ENCODE measurements around the gene SERP2.
"Not testable (repeated sequence)": the region's sequence is repeated elsewhere in the genome, so short reads cannot be mapped to it uniquely, and the experiment has no call there.

Gene SERP2

DNA sequence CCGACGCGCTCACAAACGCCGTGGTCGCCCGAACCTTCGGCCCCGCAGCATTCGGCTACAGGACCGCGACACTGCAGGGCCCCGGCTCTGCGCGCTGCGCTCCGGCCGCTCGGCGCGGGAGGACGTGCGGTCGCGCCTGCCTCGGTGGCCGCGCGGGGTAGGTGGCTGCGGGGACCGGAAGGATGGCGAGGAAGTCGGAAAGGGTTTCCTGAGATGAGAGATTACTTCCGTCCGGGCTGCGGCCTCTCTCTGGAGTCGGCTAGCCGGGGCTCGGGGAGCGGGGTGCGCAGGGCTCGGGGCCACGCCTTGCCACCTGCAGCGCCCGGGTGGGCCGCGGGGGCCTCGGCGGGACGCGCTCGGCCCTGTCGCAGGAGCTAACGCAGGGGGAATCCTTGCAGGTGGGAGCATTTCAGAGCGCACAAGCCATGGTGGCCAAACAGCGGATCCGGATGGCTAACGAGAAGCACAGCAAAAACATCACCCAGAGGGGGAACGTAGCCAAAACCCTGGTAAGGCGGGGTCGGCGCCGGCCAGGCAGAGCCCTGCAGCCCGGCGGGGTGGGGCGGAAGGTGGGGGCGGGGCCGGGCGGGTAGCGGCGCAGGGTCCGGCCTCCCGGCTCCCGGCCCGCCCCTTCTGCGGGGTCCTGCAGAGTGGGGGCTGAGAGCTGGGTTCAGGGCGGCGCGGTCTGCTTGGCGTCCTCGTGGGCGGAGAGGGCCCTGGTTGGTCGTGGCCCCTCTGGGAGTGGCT, at the start of gene SERP2:
SERP2 (plus strand) TSS at position 224 of the 747 bp plus-strand sequence; CDS start at position 426, 202 bp downstream.
- no peaks in the 10 kb centered on the region for H3K27me3 ChIP-seq (ENCODE audit: control insufficient read depth, insufficient read depth, low read length)
- H3K4me3 ChIP-seq (ENCODE audit: low read length): peak within 1 kb of the TSS; percentile 34
- H3K4me1 ChIP-seq (ENCODE audit: control insufficient read depth, insufficient read depth, low read length): peaks cover 21% of the 10 kb centered on the region
- no peaks in the 10 kb centered on the region for H3K36me3 ChIP-seq (ENCODE audit: control insufficient read depth, insufficient read depth, low read length)
- H3K9ac ChIP-seq (ENCODE audit: low read length): peak within 1 kb of the TSS; percentile 54
- H3K9me3 ChIP-seq (ENCODE audit: control insufficient read depth, low read length): no peaks in the 10 kb centered on the region

DNA sequence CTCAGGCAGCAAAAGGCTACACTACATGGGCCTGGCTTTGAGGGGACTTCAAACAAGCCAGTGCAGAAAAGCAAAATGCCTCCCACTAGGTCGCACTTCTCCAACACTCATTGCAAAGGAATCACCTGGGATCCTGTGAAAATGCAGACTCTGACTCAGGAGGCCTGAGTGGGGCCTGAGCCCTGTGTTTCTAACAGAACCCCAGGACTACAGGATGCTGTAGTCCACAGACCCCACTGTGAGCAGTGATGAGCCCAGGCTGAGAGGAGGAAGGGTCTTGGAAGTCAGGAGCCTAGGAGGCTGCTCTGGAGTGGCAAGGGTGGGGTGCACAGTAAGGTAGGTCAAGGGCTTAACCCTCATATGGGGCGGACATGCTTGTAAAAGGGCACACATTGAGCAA, 46.7 kb upstream of the SERP2 start:
- no peaks in the 10 kb centered on the region for H3K36me3 ChIP-seq (ENCODE audit: control insufficient read depth, insufficient read depth, low read length)
- no peaks in the 10 kb centered on the region for H3K27me3 ChIP-seq (ENCODE audit: control insufficient read depth, insufficient read depth, low read length)
- no peak overlapping the region for H3K4me3 ChIP-seq (ENCODE audit: low read length)
- no peak overlapping the region for H3K9ac ChIP-seq (ENCODE audit: low read length)
- H3K4me1 ChIP-seq (ENCODE audit: control insufficient read depth, insufficient read depth, low read length): peaks cover 3% of the 10 kb centered on the region
- H3K9me3 ChIP-seq (ENCODE audit: control insufficient read depth, low read length): no peaks in the 10 kb centered on the region

DNA sequence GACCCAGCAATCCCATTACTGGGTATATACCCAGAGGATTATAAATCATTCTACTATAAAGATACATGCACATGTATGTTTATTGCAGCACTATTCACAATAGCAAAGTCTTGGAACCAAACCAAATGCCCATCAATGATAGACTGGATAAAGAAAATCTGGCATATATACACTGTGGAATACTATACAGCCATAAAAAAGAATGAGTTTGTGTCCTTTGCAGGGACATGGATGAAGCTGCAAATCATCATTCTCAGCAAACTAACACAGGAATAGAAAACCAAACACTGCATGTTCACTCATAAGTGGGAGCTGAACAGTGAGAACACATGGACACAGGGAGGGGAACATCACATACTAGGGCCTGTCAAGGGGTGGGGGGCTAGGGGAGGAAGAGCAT, 44.6 kb upstream of the SERP2 start:
- not testable (repeated sequence) for H3K4me1 ChIP-seq (ENCODE audit: control insufficient read depth, insufficient read depth, low read length); H3K36me3 ChIP-seq (ENCODE audit: control insufficient read depth, insufficient read depth, low read length); H3K4me3 ChIP-seq (ENCODE audit: low read length); H3K9me3 ChIP-seq (ENCODE audit: control insufficient read depth, low read length); H3K9ac ChIP-seq (ENCODE audit: low read length); H3K27me3 ChIP-seq (ENCODE audit: control insufficient read depth, insufficient read depth, low read length)

DNA sequence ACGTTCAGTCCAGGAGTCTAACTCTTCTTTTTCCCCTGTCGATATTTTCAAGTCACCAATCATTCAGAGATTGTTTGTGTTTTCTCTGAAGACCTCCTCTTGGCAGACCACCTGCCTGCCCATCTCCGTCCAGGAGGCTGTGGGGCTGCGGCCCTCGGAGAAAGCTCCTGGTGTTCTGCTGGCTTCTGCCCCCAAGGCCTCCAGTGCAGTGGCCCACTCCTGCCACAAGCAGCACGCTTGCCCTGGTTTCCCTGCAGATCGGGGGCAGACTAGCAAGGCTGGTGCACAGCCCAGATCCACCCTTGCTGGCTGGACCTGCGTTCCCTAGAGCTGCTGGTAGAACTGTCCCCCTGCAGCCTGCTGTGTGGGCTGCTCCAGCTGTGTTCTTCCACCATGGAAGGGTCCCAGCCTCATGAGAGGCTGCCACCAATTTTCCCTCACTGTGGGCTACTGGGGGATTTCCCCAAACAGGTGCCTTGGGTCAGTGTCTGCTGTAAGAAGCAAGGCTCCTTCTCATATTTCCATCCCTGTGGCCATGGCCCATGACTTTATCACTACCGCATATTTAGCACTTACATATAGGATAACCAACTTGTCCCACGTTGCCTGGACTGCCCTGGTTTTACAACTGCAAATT, 43.6 kb upstream of the SERP2 start:
- Histone ChIP-seq H3K9me3 (ENCODE audit: control insufficient read depth, low read length) (no peaks in the 10 kb centered on the region), H3K9ac (ENCODE audit: low read length) (no peak overlapping the region), H3K36me3 (ENCODE audit: control insufficient read depth, insufficient read depth, low read length) (no peaks in the 10 kb centered on the region), H3K4me1 (ENCODE audit: control insufficient read depth, insufficient read depth, low read length) (peaks cover 4% of the 10 kb centered on the region), H3K27me3 (ENCODE audit: control insufficient read depth, insufficient read depth, low read length) (no peaks in the 10 kb centered on the region), H3K4me3 (ENCODE audit: low read length) (no peak overlapping the region)

DNA sequence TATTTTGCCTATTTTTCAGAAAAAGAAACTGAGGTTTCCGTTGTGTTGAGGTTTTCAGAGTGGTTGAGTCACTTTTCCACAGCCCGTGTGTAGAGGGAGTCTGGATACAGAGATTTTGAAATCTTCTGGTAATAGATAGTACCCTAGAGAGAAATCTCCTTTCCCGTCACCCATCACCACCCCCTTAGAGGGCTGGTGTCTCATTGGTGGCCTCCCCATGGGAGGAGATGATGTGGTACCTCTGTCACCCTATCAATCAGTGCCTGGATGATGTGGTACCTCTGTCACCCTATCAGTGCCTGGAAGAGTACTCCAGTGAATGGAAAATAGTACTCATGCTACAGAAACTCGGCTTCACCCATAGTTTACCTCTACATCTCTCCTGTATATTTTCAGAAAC, 42.2 kb upstream of the SERP2 start:
- H3K9me3 ChIP-seq (ENCODE audit: control insufficient read depth, low read length): no peaks in the 10 kb centered on the region
- H3K36me3 ChIP-seq (ENCODE audit: control insufficient read depth, insufficient read depth, low read length): no peaks in the 10 kb centered on the region
- no peaks in the 10 kb centered on the region for H3K27me3 ChIP-seq (ENCODE audit: control insufficient read depth, insufficient read depth, low read length)
- H3K4me1 ChIP-seq (ENCODE audit: control insufficient read depth, insufficient read depth, low read length): peaks cover 4% of the 10 kb centered on the region
- no peak overlapping the region for H3K4me3 ChIP-seq (ENCODE audit: low read length)
- H3K9ac ChIP-seq (ENCODE audit: low read length): no peak overlapping the region

DNA sequence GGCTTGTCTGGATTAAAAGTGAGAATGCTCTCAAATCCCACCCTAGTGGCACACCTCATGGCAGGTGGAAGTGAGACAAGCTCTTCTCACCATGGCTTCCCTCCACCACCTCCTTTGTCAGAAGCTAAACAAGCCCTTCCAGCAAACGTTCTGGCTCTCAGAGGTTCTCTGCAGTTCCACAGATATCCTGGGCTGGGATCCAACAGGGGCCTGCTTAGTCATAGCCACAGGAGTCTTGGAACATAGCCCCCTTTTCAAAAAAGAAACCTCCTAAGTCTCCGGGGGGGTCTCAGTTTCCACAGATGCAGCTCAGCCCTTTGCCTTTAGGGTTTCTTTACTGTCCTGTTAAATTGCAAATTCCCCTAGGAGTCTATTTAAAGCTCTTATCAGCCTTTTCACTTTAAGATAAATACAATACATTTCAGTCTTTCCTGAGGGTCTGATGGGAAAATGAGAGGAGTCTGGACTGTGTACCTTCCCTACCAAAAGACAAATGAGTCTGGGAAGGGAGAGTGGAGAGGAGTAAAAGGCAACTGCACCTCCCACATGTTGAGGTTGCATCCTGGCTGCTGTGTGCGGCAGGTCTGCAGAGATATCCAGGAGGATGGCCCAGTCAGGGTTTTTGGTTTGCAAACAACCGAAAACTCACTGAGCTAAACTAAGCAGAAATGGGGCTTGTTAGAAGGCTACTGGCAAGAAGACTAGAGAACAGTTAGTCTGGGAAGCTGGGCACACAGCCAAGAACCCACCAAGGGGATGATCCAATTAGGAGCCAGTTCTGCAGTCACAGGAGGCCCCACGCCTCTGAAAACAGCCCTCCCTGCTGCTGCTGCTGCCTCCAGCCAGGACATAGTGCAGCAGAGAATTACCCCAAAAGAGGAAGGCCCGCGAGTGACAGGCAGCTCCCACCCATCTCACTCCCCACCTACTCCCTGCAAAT, 41.4 kb upstream of the SERP2 start:
- H3K4me3 ChIP-seq (ENCODE audit: low read length): no peak overlapping the region
- H3K36me3 ChIP-seq (ENCODE audit: control insufficient read depth, insufficient read depth, low read length): no peaks in the 10 kb centered on the region
- H3K4me1 ChIP-seq (ENCODE audit: control insufficient read depth, insufficient read depth, low read length): peaks cover 4% of the 10 kb centered on the region
- H3K27me3 ChIP-seq (ENCODE audit: control insufficient read depth, insufficient read depth, low read length): no peaks in the 10 kb centered on the region
- no peaks in the 10 kb centered on the region for H3K9me3 ChIP-seq (ENCODE audit: control insufficient read depth, low read length)
- H3K9ac ChIP-seq (ENCODE audit: low read length): no peak overlapping the region

DNA sequence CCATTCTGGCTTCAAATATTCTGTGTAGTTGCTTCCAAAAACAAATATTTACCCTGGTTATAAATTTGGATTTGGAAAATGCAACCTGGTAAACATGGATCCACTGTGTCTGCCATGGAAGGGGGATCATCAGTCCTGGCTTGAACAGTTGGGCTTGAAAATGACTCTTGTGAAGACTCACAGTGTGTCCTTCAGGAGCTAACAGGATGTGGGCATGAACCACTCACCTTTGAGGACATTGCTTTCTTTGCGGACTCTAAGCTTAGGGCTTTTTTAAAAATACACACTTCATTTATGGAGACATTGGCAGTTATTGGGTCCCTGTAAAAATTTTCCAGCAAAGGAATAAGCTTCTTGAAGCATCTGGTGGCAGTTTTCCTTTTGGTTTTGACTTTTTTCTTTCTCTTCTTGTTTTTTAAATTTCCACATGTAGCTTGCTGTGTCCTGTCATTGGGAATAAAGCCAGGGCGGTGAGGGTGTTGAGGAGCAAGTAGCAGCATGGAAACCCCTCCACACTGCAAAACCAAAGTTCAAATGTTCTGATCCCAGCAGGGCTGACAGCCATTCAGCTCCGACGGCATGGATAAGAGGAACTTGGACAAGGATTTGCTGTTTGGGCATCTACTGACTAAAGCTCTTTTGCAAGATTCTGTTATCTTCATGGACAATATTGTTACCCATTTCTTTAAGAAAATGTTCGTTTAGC, 39.5 kb upstream of the SERP2 start:
- H3K36me3 ChIP-seq (ENCODE audit: control insufficient read depth, insufficient read depth, low read length): no peaks in the 10 kb centered on the region
- no peak overlapping the region for H3K4me3 ChIP-seq (ENCODE audit: low read length)
- peaks cover 4% of the 10 kb centered on the region for H3K4me1 ChIP-seq (ENCODE audit: control insufficient read depth, insufficient read depth, low read length)
- no peak overlapping the region for H3K9ac ChIP-seq (ENCODE audit: low read length)
- no peaks in the 10 kb centered on the region for H3K27me3 ChIP-seq (ENCODE audit: control insufficient read depth, insufficient read depth, low read length)
- H3K9me3 ChIP-seq (ENCODE audit: control insufficient read depth, low read length): no peaks in the 10 kb centered on the region

DNA sequence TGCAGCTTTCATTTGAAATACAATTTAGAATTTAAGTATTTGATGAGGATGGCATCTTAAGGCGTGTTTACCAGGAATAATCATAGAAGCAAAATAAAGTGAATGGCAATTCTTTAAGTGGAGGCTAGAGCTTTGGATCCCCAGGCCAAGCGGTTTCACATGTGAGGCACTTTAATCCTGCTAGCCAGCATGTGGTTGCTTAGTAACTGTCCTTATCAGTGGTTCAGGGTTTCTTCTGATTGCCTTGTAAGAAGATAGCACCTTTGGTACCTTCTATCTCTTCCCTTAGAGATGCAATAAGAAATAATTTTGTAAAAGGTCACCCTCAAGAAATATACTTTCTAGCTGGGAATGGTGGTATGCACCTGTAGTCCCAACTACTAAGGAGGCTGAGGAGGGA, 38.9 kb upstream of the SERP2 start:
- Histone ChIP-seq H3K4me3 (ENCODE audit: low read length) (no peak overlapping the region), H3K4me1 (ENCODE audit: control insufficient read depth, insufficient read depth, low read length) (peaks cover 4% of the 10 kb centered on the region), H3K9me3 (ENCODE audit: control insufficient read depth, low read length) (no peaks in the 10 kb centered on the region), H3K36me3 (ENCODE audit: control insufficient read depth, insufficient read depth, low read length) (no peaks in the 10 kb centered on the region), H3K27me3 (ENCODE audit: control insufficient read depth, insufficient read depth, low read length) (no peaks in the 10 kb centered on the region), H3K9ac (ENCODE audit: low read length) (no peak overlapping the region)

DNA sequence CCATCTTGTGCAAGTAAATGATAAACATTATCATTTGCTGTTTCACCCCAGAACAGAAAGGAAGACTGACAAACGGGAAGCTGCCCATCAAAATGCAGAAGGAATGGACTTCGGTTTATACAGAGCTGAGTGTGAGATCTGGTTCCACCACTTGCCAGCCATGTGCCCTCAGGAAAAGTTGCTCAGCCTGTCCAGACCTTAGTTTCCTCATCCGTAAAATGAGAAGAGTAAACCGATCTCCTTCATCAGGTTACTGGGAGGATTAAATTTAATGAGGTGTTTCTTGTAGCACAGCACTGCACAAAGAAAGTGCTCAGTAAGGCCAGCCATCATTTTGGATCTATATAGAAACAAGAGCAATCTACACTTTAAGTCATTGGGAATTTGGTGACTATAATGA, 36.7 kb upstream of the SERP2 start:
- Histone ChIP-seq H3K9me3 (ENCODE audit: control insufficient read depth, low read length) (no peaks in the 10 kb centered on the region), H3K9ac (ENCODE audit: low read length) (no peak overlapping the region), H3K4me1 (ENCODE audit: control insufficient read depth, insufficient read depth, low read length) (peaks cover under 1% of the 10 kb centered on the region), H3K27me3 (ENCODE audit: control insufficient read depth, insufficient read depth, low read length) (no peaks in the 10 kb centered on the region), H3K36me3 (ENCODE audit: control insufficient read depth, insufficient read depth, low read length) (no peaks in the 10 kb centered on the region), H3K4me3 (ENCODE audit: low read length) (no peak overlapping the region)

DNA sequence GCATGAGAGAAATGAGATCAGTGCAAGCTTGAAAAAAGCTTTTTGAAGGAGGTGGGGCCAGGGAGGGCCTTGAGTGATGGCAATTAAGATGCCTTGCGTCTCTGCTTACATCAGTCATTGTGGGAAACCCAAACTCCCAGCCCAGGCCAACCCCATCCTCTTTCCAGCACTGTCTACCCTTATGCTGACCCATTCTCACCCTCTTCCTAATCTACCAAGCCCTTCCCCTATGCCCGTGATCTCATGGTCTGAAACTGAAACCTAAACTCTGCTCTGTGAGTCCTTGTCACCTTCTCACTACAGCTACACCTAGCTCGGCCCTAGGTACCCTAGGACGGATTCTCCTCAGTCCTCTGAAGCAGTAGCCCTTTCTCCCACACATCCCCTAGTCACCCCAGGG, 36.0 kb upstream of the SERP2 start:
- Histone ChIP-seq H3K4me3 (ENCODE audit: low read length) (no peak overlapping the region), H3K4me1 (ENCODE audit: control insufficient read depth, insufficient read depth, low read length) (no peaks in the 10 kb centered on the region), H3K27me3 (ENCODE audit: control insufficient read depth, insufficient read depth, low read length) (no peaks in the 10 kb centered on the region), H3K36me3 (ENCODE audit: control insufficient read depth, insufficient read depth, low read length) (no peaks in the 10 kb centered on the region), H3K9me3 (ENCODE audit: control insufficient read depth, low read length) (no peaks in the 10 kb centered on the region), H3K9ac (ENCODE audit: low read length) (no peak overlapping the region)

DNA sequence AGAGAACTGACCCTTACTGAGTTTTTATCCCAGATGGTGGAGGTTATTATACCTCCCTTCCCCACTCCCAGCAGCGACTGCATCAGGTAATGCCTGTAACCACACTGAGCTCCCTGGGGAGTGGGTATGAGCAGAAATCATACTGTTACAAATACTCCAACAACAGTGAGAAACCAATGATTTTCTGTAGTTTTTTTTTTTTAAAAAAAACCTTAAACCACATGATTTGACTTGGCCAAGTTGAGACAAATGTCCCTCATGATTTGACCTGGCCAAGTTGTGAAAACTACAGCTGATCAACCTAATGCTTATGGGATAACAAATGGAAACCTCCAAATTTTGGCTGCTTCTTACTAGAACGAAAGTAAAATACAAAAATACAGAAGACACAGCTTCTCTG, 33.1 kb upstream of the SERP2 start:
- Histone ChIP-seq H3K27me3 (ENCODE audit: control insufficient read depth, insufficient read depth, low read length) (no peaks in the 10 kb centered on the region), H3K4me1 (ENCODE audit: control insufficient read depth, insufficient read depth, low read length) (no peaks in the 10 kb centered on the region), H3K9me3 (ENCODE audit: control insufficient read depth, low read length) (no peaks in the 10 kb centered on the region), H3K36me3 (ENCODE audit: control insufficient read depth, insufficient read depth, low read length) (no peaks in the 10 kb centered on the region), H3K4me3 (ENCODE audit: low read length) (no peak overlapping the region), H3K9ac (ENCODE audit: low read length) (no peak overlapping the region)

Measured in mucosa of stomach (tissue), 1 donor.